Lung (tissue), 12 donors: ENCODE results near the gene CLPX. TPM values are rescaled to one million over a fixed set of nuclear protein-coding genes. Genes with fewer than 3 reads are reported as not detected.
"Not testable (repeated sequence)": the region's sequence is repeated elsewhere in the genome, so short reads cannot be mapped to it uniquely, and the experiment has no call there.

Experiments used
- ATAC-seq: fragments of 200-7000 bp; cut with Tn5 transposase; one replicate; pipeline ENCODE4 v1.9.1; 2020; ENCODE audit warnings: moderate number of reproducible peaks; ENCODE audit not compliant: insufficient read depth, low FRiP score
- DNase-seq, 3 donors: peaks; one replicate each; pipeline ENCODE4 v3.0.0-alpha.2; 2013 to 2017
- H3K27ac ChIP-seq, 2 donors: one replicate each; pipeline ENCODE4 v1.5.1; 2013; ENCODE audit warnings: mild to moderate bottlenecking in 2 of 2, moderate library complexity in 2 of 2, control low read depth in 1 of 2, inconsistent platforms in 1 of 2, low read depth in 1 of 2, low read length in 1 of 2
- H3K27me3 ChIP-seq, 3 donors: one replicate each; pipeline ENCODE4 v1.5.1; 2013; ENCODE audit warnings: low read length in 2 of 3; ENCODE audit not compliant: control insufficient read depth in 3 of 3, insufficient read depth in 3 of 3
- H3K36me3 ChIP-seq, 4 donors: one replicate each; pipeline ENCODE4 v1.5.1; 2013; ENCODE audit warnings: low read length in 4 of 4, mild to moderate bottlenecking in 1 of 4, moderate library complexity in 1 of 4; ENCODE audit not compliant: control insufficient read depth in 4 of 4, insufficient read depth in 4 of 4
- H3K4me1 ChIP-seq, 5 donors: one replicate each; pipeline ENCODE4 v1.5.1; 2013; ENCODE audit warnings: low read length in 5 of 5, mild to moderate bottlenecking in 2 of 5, moderate library complexity in 1 of 5; ENCODE audit not compliant: control insufficient read depth in 5 of 5, insufficient read depth in 5 of 5
- H3K4me3 ChIP-seq: one replicate; pipeline ENCODE4 v1.5.1; 2013; ENCODE audit warnings: mild to moderate bottlenecking, control low read depth, moderate library complexity
- H3K9ac ChIP-seq, 2 donors: one replicate each; pipeline ENCODE4 v1.5.1; 2013; ENCODE audit warnings: low read length in 2 of 2, control low read depth in 1 of 2; ENCODE audit not compliant: insufficient read depth in 1 of 2
- H3K9me3 ChIP-seq, 4 donors: one replicate each; pipeline ENCODE4 v1.5.1; 2013; ENCODE audit warnings: low read length in 3 of 4, mild to moderate bottlenecking in 1 of 4, moderate library complexity in 1 of 4; ENCODE audit not compliant: control insufficient read depth in 4 of 4, insufficient read depth in 3 of 4
- CTCF ChIP-seq: IDR thresholded peaks from 2 replicates; pipeline ENCODE4 v1.5.1; 2012; ENCODE audit warnings: mild to moderate bottlenecking; ENCODE audit errors: control extremely low read depth, extremely low read depth
- WGBS, 2 donors: extraction: QIAGEN DNeasy Blood & Tissue Kit; methylation state at CpG; one replicate each; pipeline ENCODE4 v1.1.7; 2013; 5-methylcytosine and 5-hydroxymethylcytosine counted together
- polyA plus RNA-seq, 2 donors: library from polyadenylated mRNA; stranded (reverse); fragments of 200-250 nt; gene quantifications; one replicate each; pipeline ENCODE4 v1.2.1, GENCODE V29; 2013
- total RNA-seq, 2 donors: library from RNA; depleted of rRNA in 1 of 2; stranded (reverse); fragments of >200 nt in 1 of 2; gene quantifications; one replicate each; pipeline ENCODE4 v1.2.1, GENCODE V29; 2014 to 2021
- donor health status: control.
- donor health status: control.
- donor health status: Bipolar disorder and iron deficiency.
- donor health status: healthy.
- donor health status: DM: yes; HTN: yes; CAD: no.

Gene CLPX
- total and polyA plus RNA-seq, 4 donors: 11.2 to 93.6 (median 31.3) TPM

GRCh38 chr15:65231306-65231705, 46.2 kb upstream of the CLPX start:
- H3K9me3 ChIP-seq: no peaks in the 10 kb centered on the region
- DNase-seq (no peak), ATAC-seq (no peak)
- peaks cover 0 to 12% (median 2%) of the 10 kb centered on the region in 5 donors for H3K4me1 ChIP-seq
- no peak overlapping the region for H3K9ac ChIP-seq
- H3K36me3 ChIP-seq: no peaks in the 10 kb centered on the region
- 89 to 92% methylated on average over 10 of the region's 10 CpGs for WGBS, 2 donors
- no peak for TF ChIP-seq CTCF
- no peak overlapping the region for H3K27ac ChIP-seq
- H3K4me3 ChIP-seq: no peak overlapping the region
- H3K27me3 ChIP-seq: no peaks in the 10 kb centered on the region

- H3K9ac ChIP-seq, H3K27me3 ChIP-seq, H3K36me3 ChIP-seq, H3K9me3 ChIP-seq, H3K27ac ChIP-seq, DNase-seq, H3K4me3 ChIP-seq, ATAC-seq, H3K4me1 ChIP-seq: not testable (repeated sequence)
- 72 to 75% methylated on average over 4 of the region's 10 CpGs for WGBS, 2 donors
Observed at GRCh38 chr15:65226901-65227300, 41.8 kb upstream of the CLPX start.

- Histone ChIP-seq H3K9ac (no peak overlapping the region), H3K4me1 (peaks cover 0 to 2% (median 0%) of the 10 kb centered on the region in 5 donors), H3K27me3 (no peaks in the 10 kb centered on the region), H3K36me3 (no peaks in the 10 kb centered on the region), H3K9me3 (peaks cover 0 to 1% (median 0%) of the 10 kb centered on the region in 4 donors), H3K4me3 (no peak overlapping the region), H3K27ac (no peak overlapping the region)
- ATAC-seq: no peak
- no peak for DNase-seq
- no peak for TF ChIP-seq CTCF
- 91 to 100% methylated on average over 3 of the region's 3 CpGs for WGBS, 2 donors
Observed at GRCh38 chr15:65226221-65226620, 41.1 kb upstream of the CLPX start.

- TF ChIP-seq CTCF: no peak
- Histone ChIP-seq H3K9ac (no peak overlapping the region), H3K4me3 (no peak overlapping the region), H3K27me3 (no peaks in the 10 kb centered on the region), H3K9me3 (peaks cover 0 to 1% (median 0%) of the 10 kb centered on the region in 4 donors), H3K4me1 (peaks cover 0 to 2% (median 0%) of the 10 kb centered on the region in 5 donors), H3K27ac (no peak overlapping the region), H3K36me3 (no peaks in the 10 kb centered on the region)
- ATAC-seq: no peak
- no peak for DNase-seq
- WGBS, 2 donors: 51 to 77% methylated on average over 6 of the region's 6 CpGs
Observed at GRCh38 chr15:65223996-65224395, 38.9 kb upstream of the CLPX start.
